ENCODE data around the gene CMSS1. TPM values are rescaled to one million over a fixed set of nuclear protein-coding genes. Genes with fewer than 3 reads are reported as not detected.

CMSS1 gene
- total and polyA plus RNA-seq, 2 of the 13 experiments (the other 11 are each of a cell fraction or from before 2014, with no cell fraction given): 6.4 to 48.7 TPM

- no peak for TF ChIP-seq NR3C1 (CRISPR knock-in tag; IDR thresholded peaks at IDR 0.05)
- TF ChIP-seq BRD4 (CRISPR knock-in tag; IDR thresholded peaks at IDR 0.05): no peak
- no peak for TF ChIP-seq ATF6 (CRISPR knock-in tag; conservative IDR thresholded peaks at IDR 0.05)
- TF ChIP-seq ZXDC (CRISPR knock-in tag; IDR thresholded peaks at IDR 0.05): no peak
- TF ChIP-seq MTA3 (CRISPR knock-in tag; IDR thresholded peaks at IDR 0.05): no peak
- peak; percentile 82; the same call in 1 of the 2 replicates for TF ChIP-seq MIXL1 (CRISPR knock-in tag; IDR thresholded peaks at IDR 0.05)
- no peak for TF ChIP-seq PLSCR1 (CRISPR knock-in tag; IDR thresholded peaks at IDR 0.05; ENCODE audit: borderline replicate concordance)
- no peak for TF ChIP-seq STAG1 (CRISPR knock-in tag; IDR thresholded peaks at IDR 0.05)
- no peak for TF ChIP-seq IRF9 (CRISPR knock-in tag; IDR thresholded peaks at IDR 0.05; ENCODE audit: borderline replicate concordance)
- no peak for TF ChIP-seq MED8 (CRISPR knock-in tag; IDR thresholded peaks at IDR 0.05; ENCODE audit: insufficient replicate concordance)
- no peak for TF ChIP-seq DZIP1 (CRISPR knock-in tag; IDR thresholded peaks at IDR 0.05)
- TF ChIP-seq ZNF274 (CRISPR knock-in tag; IDR thresholded peaks at IDR 0.05): no peak
- TF ChIP-seq SIX4 (CRISPR knock-in tag; IDR thresholded peaks at IDR 0.05): no peak
- peak; percentile 71; the same call in 1 of the 2 replicates for TF ChIP-seq NCOR1 (IDR thresholded peaks at IDR 0.05; ENCODE audit: borderline replicate concordance, low read length)
- TF ChIP-seq MTF2 (CRISPR knock-in tag; IDR thresholded peaks at IDR 0.05; ENCODE audit: borderline replicate concordance): no peak
- TF ChIP-seq ZNF629 (CRISPR knock-in tag; conservative IDR thresholded peaks at IDR 0.05): peak; percentile 41; the same call in 1 of the 2 replicates
- no peak for TF ChIP-seq HOXD1 (CRISPR knock-in tag; IDR thresholded peaks at IDR 0.05)
- no peak for TF ChIP-seq RFX1 (IDR thresholded peaks at IDR 0.05)
- no peak for TF ChIP-seq ZNF160 (CRISPR knock-in tag; IDR thresholded peaks at IDR 0.05)
- TF ChIP-seq ZNF747 (CRISPR knock-in tag; IDR thresholded peaks at IDR 0.05; ENCODE audit: borderline replicate concordance): no peak
- no peak for TF ChIP-seq SCMH1 (CRISPR knock-in tag; IDR thresholded peaks at IDR 0.05; ENCODE audit: borderline replicate concordance)
These were observed 280.5 kb downstream of the CMSS1 start (continued) for GRCh38 chr3:100097919-100098783.

Data from HepG2 (cell line).